MM.1S (cell line): ENCODE measurements around the gene GOLGA5.

Experiments used
- DNase-seq: peaks from one replicate; pipeline ENCODE4 v3.0.0-alpha.2; 2015
- H2AFZ ChIP-seq: fragments of 300-600 bp; sonication (generic); 2 replicates; pipeline ENCODE4 v1.6.0; 2016; ENCODE audit warnings: antibody characterized with exemption, low read length
- H3F3A ChIP-seq: fragments of 300-600 bp; sonication (generic); 2 replicates; pipeline ENCODE4 v1.6.1; 2016; ENCODE audit warnings: mild to moderate bottlenecking, antibody characterized with exemption, low read length, moderate library complexity, mixed read lengths; ENCODE audit not compliant: insufficient read depth
- H3K27ac ChIP-seq: fragments of 300-600 bp; sonication (generic); 2 replicates; pipeline ENCODE4 v1.5.1; 2016; ENCODE audit warnings: mild to moderate bottlenecking, low read length
- H3K27me3 ChIP-seq: fragments of 300-600 bp; sonication (generic); replicated peaks from 2 replicates; pipeline ENCODE4 v1.6.0; 2016; ENCODE audit warnings: low read length; ENCODE audit not compliant: insufficient read depth
- H3K36me3 ChIP-seq: fragments of 300-600 bp; sonication (generic); replicated peaks from 2 replicates; pipeline ENCODE4 v1.6.1; 2016; ENCODE audit warnings: mild to moderate bottlenecking, low read length, mixed read lengths; ENCODE audit not compliant: insufficient read depth
- H3K4me1 ChIP-seq: fragments of 300-600 bp; sonication (generic); 2 replicates; pipeline ENCODE4 v1.6.1; 2016; ENCODE audit warnings: low read length, mixed read lengths
- H3K4me2 ChIP-seq: fragments of 300-600 bp; sonication (generic); 2 replicates; pipeline ENCODE4 v1.6.0; 2016; ENCODE audit warnings: low read depth, low read length
- H3K4me3 ChIP-seq: fragments of 300-600 bp; sonication (generic); 2 replicates; pipeline ENCODE4 v1.5.1; 2016; ENCODE audit warnings: low read length, mixed read lengths
- H3K79me2 ChIP-seq: fragments of 300-600 bp; sonication (generic); 2 replicates; pipeline ENCODE4 v1.6.1; 2016; ENCODE audit warnings: mixed run types, low read length, mixed read lengths
- H3K9ac ChIP-seq: fragments of 300-600 bp; sonication (generic); 2 replicates; pipeline ENCODE4 v1.6.1; 2016; ENCODE audit warnings: low read length, mixed read lengths
- H3K9me2 ChIP-seq: fragments of 300-600 bp; sonication (generic); replicated peaks from 2 replicates; pipeline ENCODE4 v1.6.1; 2016; ENCODE audit warnings: mild to moderate bottlenecking, low read length, mixed read lengths; ENCODE audit not compliant: insufficient read depth
- H3K9me3 ChIP-seq: fragments of 300-600 bp; sonication (generic); replicated peaks from 2 replicates; pipeline ENCODE4 v1.6.1; 2016; ENCODE audit warnings: mild to moderate bottlenecking, low read length, mixed read lengths; ENCODE audit not compliant: insufficient read depth
- H4K20me1 ChIP-seq: fragments of 300-600 bp; sonication (generic); 2 replicates; pipeline ENCODE4 v1.6.1; 2016; ENCODE audit warnings: mild to moderate bottlenecking, low read length, moderate library complexity, mixed read lengths; ENCODE audit not compliant: insufficient read depth
- CTCF ChIP-seq: fragments of 300-600 bp; sonication (generic); IDR thresholded peaks from 2 replicates; pipeline ENCODE4 v1.5.1; 2016; ENCODE audit warnings: antibody characterized with exemption, low read length, mixed read lengths
- EZH2 ChIP-seq: fragments of 300-600 bp; sonication (generic); optimal IDR thresholded peaks from 2 replicates; pipeline ENCODE3; 2017; ENCODE audit warnings: low read depth, mild to moderate bottlenecking, antibody characterized with exemption, low read length, mixed read lengths
- EZH2phosphoT487 ChIP-seq: fragments of 300-600 bp; sonication (generic); IDR thresholded peaks from 2 replicates; pipeline ENCODE4 v1.6.1; 2018; ENCODE audit warnings: antibody characterized with exemption, low read length

GOLGA5 gene

GRCh38 chr14:92797935-92798653, 4.0 kb downstream of the GOLGA5 start:
- no peak for TF ChIP-seq EZH2phosphoT487
- no peak for TF ChIP-seq CTCF
- no peak for TF ChIP-seq EZH2
- no peak overlapping the region for H3K9ac ChIP-seq
- no peak overlapping the region for H3K4me3 ChIP-seq
- no peaks in the 10 kb centered on the region for H3K27me3 ChIP-seq
- H3K4me2 ChIP-seq: no peak overlapping the region
- H3K27ac ChIP-seq: no peak overlapping the region
- no peaks in the 10 kb centered on the region for H3F3A ChIP-seq
- peaks cover 44% of the 10 kb centered on the region for H3K79me2 ChIP-seq
- no peak overlapping the region for H2AFZ ChIP-seq
- no peaks in the 10 kb centered on the region for H4K20me1 ChIP-seq
- DNase-seq: no peak
- H3K4me1 ChIP-seq: peaks cover 4% of the 10 kb centered on the region; the same call in 1 of the 2 replicates
- H3K9me3 ChIP-seq: no peaks in the 10 kb centered on the region
- no peaks in the 10 kb centered on the region for H3K9me2 ChIP-seq
- no peaks in the 10 kb centered on the region for H3K36me3 ChIP-seq

GRCh38 chr14:92798811-92799210, 4.7 kb downstream of the GOLGA5 start:
- Histone ChIP-seq H3K9ac (no peak overlapping the region), H3K4me2 (no peak overlapping the region), H4K20me1 (no peaks in the 10 kb centered on the region), H3K27me3 (no peaks in the 10 kb centered on the region), H3K4me1 (no peaks in the 10 kb centered on the region), H2AFZ (no peak overlapping the region), H3K9me2 (no peaks in the 10 kb centered on the region), H3K79me2 (peaks cover 50% of the 10 kb centered on the region), H3K36me3 (no peaks in the 10 kb centered on the region), H3F3A (no peaks in the 10 kb centered on the region), H3K27ac (no peak overlapping the region), H3K4me3 (no peak overlapping the region), H3K9me3 (no peaks in the 10 kb centered on the region)
- DNase-seq: no peak
- no peak for TF ChIP-seq CTCF
- TF ChIP-seq EZH2: no peak
- no peak for TF ChIP-seq EZH2phosphoT487

- no peak overlapping the region for H3K4me2 ChIP-seq
- H3K4me1 ChIP-seq: no peaks in the 10 kb centered on the region
- H2AFZ ChIP-seq: no peak overlapping the region
- no peak for DNase-seq
- no peaks in the 10 kb centered on the region for H4K20me1 ChIP-seq
- peaks cover 43% of the 10 kb centered on the region for H3K79me2 ChIP-seq
- no peaks in the 10 kb centered on the region for H3K27me3 ChIP-seq
- no peaks in the 10 kb centered on the region for H3F3A ChIP-seq
- no peak overlapping the region for H3K9ac ChIP-seq
- TF ChIP-seq CTCF: no peak
- no peak for TF ChIP-seq EZH2phosphoT487
- no peak for TF ChIP-seq EZH2
- no peak overlapping the region for H3K4me3 ChIP-seq
- H3K27ac ChIP-seq: no peak overlapping the region
- no peaks in the 10 kb centered on the region for H3K9me2 ChIP-seq
- no peaks in the 10 kb centered on the region for H3K36me3 ChIP-seq
- H3K9me3 ChIP-seq: no peaks in the 10 kb centered on the region
Observed at GRCh38 chr14:92800012-92800411, 5.9 kb downstream of the GOLGA5 start.
